GM21786 (cell line): ENCODE measurements around the gene THSD8.

Source experiments
- ATAC-seq: cut with Tn5 transposase; IDR thresholded peaks from one replicate; pipeline ENCODE4 v1.9.1; 2021; ENCODE audit not compliant: unreplicated experiment

The THSD8 gene

GRCh38 chr19:12801466-12802266 lies at the start of gene THSD8, which contains the start of gene PRDX2:
Gene THSD8 (plus strand): TSS chr19:12802069. CDS start chr19:12802072, 3 bp downstream.
Gene PRDX2 (minus strand): TSS chr19:12801800. CDS start chr19:12801261, 539 bp downstream.
- ATAC-seq, result no peak

GRCh38 chr19:12754465-12755196 lies 47.2 kb upstream of the THSD8 start:
- no peak for ATAC-seq

GRCh38 chr19:12756150-12756883 lies 45.6 kb upstream of the THSD8 start:
- no peak for ATAC-seq

DNA sequence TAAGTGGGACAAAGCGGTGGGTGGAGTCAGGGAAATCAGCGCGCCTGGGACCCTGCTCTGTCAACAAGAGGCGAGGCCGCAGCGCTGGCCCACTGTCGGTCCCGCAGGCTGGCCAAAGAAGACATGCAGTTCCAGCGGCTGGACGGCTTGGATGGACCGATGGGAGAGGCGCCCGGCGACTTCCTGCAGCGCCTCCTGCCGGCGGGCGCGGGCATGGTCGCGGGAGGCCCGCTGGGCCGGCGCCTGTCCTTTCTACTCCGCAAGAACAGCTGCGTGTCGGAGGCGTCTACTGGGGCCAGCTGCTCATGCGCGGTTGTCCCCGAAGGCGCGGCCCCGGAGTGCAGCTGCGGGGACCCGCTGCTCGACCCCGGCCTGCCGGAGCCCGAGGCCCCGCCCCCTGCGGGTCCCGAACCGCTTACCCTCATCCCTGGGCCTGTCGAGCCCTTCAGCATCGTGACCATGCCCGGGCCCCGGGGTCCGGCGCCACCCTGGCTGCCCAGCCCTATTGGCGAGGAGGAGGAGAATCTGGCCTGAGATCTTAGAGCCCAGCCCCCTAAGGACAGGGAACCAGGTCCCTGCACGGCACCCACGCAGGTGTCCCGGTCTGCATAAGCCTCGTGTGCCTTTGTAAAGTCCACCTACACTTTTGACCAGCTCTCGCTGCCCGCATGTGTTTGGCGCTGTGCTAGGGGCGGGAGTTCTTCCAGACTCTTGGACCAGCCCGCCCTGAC lies 44.2 kb upstream of the THSD8 start:
- ATAC-seq, result no peak

DNA sequence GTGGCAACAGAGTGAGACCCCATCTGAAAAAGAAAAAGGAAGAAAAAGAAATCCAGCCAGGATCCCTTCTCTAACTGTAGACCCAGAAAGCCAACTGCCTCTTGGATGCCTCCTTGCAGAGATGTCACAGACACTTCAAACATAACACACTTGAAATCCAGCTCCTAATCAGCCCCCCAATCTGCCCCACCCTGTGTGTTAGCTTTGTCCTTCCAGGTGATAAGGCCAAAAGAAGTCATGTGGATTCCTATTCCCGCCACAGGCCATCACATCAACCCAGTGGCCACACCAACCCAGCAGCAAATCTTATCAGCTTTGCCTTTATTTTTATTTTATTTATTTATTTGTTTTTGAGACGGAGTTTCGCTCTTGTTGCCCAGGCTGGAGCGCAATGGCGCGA lies 42.2 kb upstream of the THSD8 start:
- ATAC-seq, result no peak

GRCh38 chr19:12763100-12763499 lies 38.8 kb upstream of the THSD8 start:
- no peak for ATAC-seq

DNA sequence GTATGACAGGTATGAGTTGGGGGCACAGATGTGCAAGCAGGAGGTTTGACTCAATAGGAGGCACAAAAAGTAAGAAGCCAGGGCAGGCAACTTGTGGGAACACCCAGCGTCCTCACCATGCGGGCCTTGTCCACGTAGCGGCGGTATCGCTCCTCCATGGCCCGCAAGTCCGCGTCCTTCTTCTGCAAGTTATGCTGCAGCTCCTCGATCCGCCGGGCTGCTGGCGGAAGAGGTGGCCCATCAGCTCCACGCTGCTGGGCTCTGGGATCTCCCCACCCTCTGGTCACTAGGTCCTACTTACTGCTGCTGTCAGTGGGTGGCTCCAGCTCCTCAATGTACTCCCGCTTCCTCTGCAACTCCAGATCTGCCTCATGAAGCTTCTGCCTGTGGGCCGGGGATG lies 37.2 kb upstream of the THSD8 start:
- no peak for ATAC-seq

- no peak for ATAC-seq
Measured at GRCh38 chr19:12766051-12766521, 35.8 kb upstream of the THSD8 start.

- no peak for ATAC-seq
Measured at GRCh38 chr19:12767150-12767549, 34.7 kb upstream of the THSD8 start.

DNA sequence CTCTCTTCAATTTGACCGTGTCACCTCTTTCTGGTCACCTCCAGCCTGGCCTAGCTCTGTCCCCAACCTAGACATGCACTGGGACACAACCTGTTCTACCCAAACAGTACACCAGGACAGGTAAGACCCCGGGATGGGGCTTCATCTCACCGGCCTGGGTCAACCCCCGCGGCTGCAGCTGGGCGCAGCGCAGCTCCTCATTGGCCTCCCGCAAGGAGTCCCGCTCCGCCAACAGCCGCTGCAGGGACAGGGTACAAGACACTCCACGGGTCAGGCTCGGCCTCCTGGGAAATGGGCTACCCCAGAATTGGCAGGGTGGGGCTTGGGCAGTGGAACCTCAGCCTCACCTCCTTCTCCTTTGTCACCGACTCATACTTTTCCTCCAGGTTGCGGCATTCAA lies 34.2 kb upstream of the THSD8 start:
- ATAC-seq, result no peak

GRCh38 chr19:12769689-12770088 lies 32.2 kb upstream of the THSD8 start:
- no peak for ATAC-seq

DNA sequence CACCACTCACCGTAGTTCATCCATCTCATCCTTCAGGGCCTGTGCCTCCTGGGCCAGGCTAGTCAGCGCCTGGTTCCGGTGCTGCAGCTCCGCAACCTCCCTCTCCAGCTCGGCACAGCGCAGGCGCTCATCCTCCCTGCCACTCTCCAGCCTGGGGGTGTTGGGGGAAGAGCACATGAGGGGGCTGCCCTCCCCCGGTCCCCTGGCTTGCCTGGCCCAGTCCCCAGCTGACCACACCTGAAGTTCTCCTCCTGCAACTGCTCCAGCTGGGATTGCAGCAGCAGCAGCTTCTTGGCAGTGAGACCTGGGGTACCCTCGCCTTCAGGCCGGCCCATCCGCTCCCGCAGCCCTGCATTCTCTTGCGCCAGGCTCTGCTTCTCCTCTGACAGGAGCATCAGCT lies 30.9 kb upstream of the THSD8 start:
- no peak for ATAC-seq

- no peak for ATAC-seq
Measured at GRCh38 chr19:12772323-12772722, 29.5 kb upstream of the THSD8 start.

GRCh38 chr19:12773571-12773970 lies 28.3 kb upstream of the THSD8 start:
- no peak for ATAC-seq

- peak; percentile 5 for ATAC-seq
Measured at GRCh38 chr19:12774588-12775555, 27.0 kb upstream of the THSD8 start, which contains the start of gene HOOK2. Gene HOOK2 (minus strand): TSS chr19:12775552. CDS start chr19:12775449, 103 bp downstream.

GRCh38 chr19:12777217-12778016 lies 24.5 kb upstream of the THSD8 start:
- ATAC-seq, result no peak

- ATAC-seq, result no peak
Measured at GRCh38 chr19:12778017-12778904, 23.6 kb upstream of the THSD8 start.

- ATAC-seq, result no peak
Measured at GRCh38 chr19:12778905-12779161, 23.0 kb upstream of the THSD8 start.
